H9 (cell line): ENCODE results near the gene LRMDA. TPM values are rescaled to one million over a fixed set of nuclear protein-coding genes. Genes with fewer than 3 reads are reported as not detected.

ENCODE experiments used
- DNase-seq: peaks from one replicate; pipeline ENCODE4 v3.0.0-alpha.2; 2017
- H2AFZ ChIP-seq: one replicate; pipeline ENCODE4 v1.6.1; 2013; ENCODE audit warnings: mild to moderate bottlenecking, low read length, control low read depth, moderate library complexity
- H2AK5ac ChIP-seq: 2 replicates; pipeline ENCODE4 v1.6.1; 2013; ENCODE audit warnings: low read length, control low read depth, mixed read lengths; ENCODE audit not compliant: insufficient read length
- H2BK120ac ChIP-seq: one replicate; pipeline ENCODE4 v1.6.1; 2013; ENCODE audit warnings: low read depth, mild to moderate bottlenecking, low read length, control low read depth, inconsistent platforms; ENCODE audit not compliant: poor library complexity, severe bottlenecking
- H2BK12ac ChIP-seq: 2 replicates; pipeline ENCODE4 v1.6.1; 2013; ENCODE audit warnings: low read length, control low read depth, mixed read lengths, low read depth; ENCODE audit not compliant: insufficient read length
- H2BK15ac ChIP-seq: 2 replicates; pipeline ENCODE4 v1.6.1; 2013; ENCODE audit warnings: low read depth, low read length, control low read depth
- H2BK20ac ChIP-seq: one replicate; pipeline ENCODE4 v1.6.1; 2013; ENCODE audit warnings: low read depth, mild to moderate bottlenecking, low read length, control low read depth, inconsistent platforms; ENCODE audit not compliant: poor library complexity, severe bottlenecking
- H2BK5ac ChIP-seq: 2 replicates; pipeline ENCODE4 v1.6.1; 2013; ENCODE audit warnings: low read length, control low read depth, mixed read lengths; ENCODE audit not compliant: insufficient read length
- H3K14ac ChIP-seq: 2 replicates; pipeline ENCODE4 v1.6.1; 2013; ENCODE audit warnings: low read length, control low read depth; ENCODE audit not compliant: insufficient read depth
- H3K18ac ChIP-seq: 2 replicates; pipeline ENCODE4 v1.6.1; 2013; ENCODE audit warnings: low read depth, mild to moderate bottlenecking, mixed read lengths, low read length, control low read depth; ENCODE audit not compliant: insufficient read length
- H3K23ac ChIP-seq: 2 replicates; pipeline ENCODE4 v1.6.1; 2013; ENCODE audit warnings: low read length, control low read depth, mixed read lengths, low read depth; ENCODE audit not compliant: insufficient read length
- H3K23me2 ChIP-seq: 2 replicates; pipeline ENCODE4 v1.6.1; 2013; ENCODE audit warnings: low read depth, mild to moderate bottlenecking, mixed read lengths, low read length, control low read depth; ENCODE audit not compliant: insufficient read length, poor library complexity, severe bottlenecking
- H3K27ac ChIP-seq: 2 replicates; pipeline ENCODE4 v1.5.1; 2013; ENCODE audit warnings: low read length, control low read depth, mixed read lengths, low read depth; ENCODE audit not compliant: insufficient read length
- H3K27me3 ChIP-seq: 2 replicates; pipeline ENCODE4 v1.6.1; 2013; ENCODE audit warnings: low read length, control low read depth, inconsistent platforms; ENCODE audit not compliant: insufficient read depth
- H3K4ac ChIP-seq: 2 replicates; pipeline ENCODE4 v1.6.1; 2013; ENCODE audit warnings: low read depth, mild to moderate bottlenecking, control low read depth, inconsistent platforms, low read length, moderate library complexity
- H3K4me1 ChIP-seq: 2 replicates; pipeline ENCODE4 v1.6.1; 2013; ENCODE audit warnings: low read length, control low read depth, inconsistent platforms; ENCODE audit not compliant: insufficient read depth
- H3K4me2 ChIP-seq: 2 replicates; pipeline ENCODE4 v1.6.1; 2013; ENCODE audit warnings: low read length, control low read depth, mixed read lengths; ENCODE audit not compliant: insufficient read length, insufficient read depth
- H3K56ac ChIP-seq: 2 replicates; pipeline ENCODE4 v1.6.1; 2013; ENCODE audit warnings: low read depth, mild to moderate bottlenecking, mixed read lengths, low read length, control low read depth; ENCODE audit not compliant: insufficient read length
- H3K79me1 ChIP-seq: 2 replicates; pipeline ENCODE4 v1.6.1; 2013; ENCODE audit warnings: low read depth, mild to moderate bottlenecking, moderate library complexity, low read length, control low read depth, inconsistent platforms; ENCODE audit not compliant: insufficient read depth, poor library complexity, severe bottlenecking
- H3K79me2 ChIP-seq: 2 replicates; pipeline ENCODE4 v1.6.1; 2013; ENCODE audit warnings: low read length, control low read depth, inconsistent platforms; ENCODE audit not compliant: insufficient read depth
- H3K9ac ChIP-seq: 2 replicates; pipeline ENCODE4 v1.6.1; 2013; ENCODE audit warnings: low read length, control low read depth, mixed read lengths; ENCODE audit not compliant: insufficient read length; ENCODE audit errors: extremely low read depth
- H3K9me3 ChIP-seq: one replicate; pipeline ENCODE4 v1.6.1; 2013; ENCODE audit warnings: low read depth, low read length, inconsistent platforms; ENCODE audit not compliant: control insufficient read depth
- H3T11ph ChIP-seq: one replicate; pipeline ENCODE4 v1.6.1; 2013; ENCODE audit warnings: mild to moderate bottlenecking, low read length, control low read depth, inconsistent platforms
- H4K20me1 ChIP-seq: one replicate; pipeline ENCODE4 v1.6.1; 2013; ENCODE audit not compliant: control insufficient read depth, insufficient read length, insufficient read depth
- H4K5ac ChIP-seq: 2 replicates; pipeline ENCODE4 v1.6.1; 2013; ENCODE audit warnings: low read depth, mild to moderate bottlenecking, mixed read lengths, low read length, control low read depth; ENCODE audit not compliant: insufficient read length
- H4K8ac ChIP-seq: replicated peaks from 2 replicates; pipeline ENCODE4 v1.6.1; 2013; ENCODE audit warnings: low read length, control low read depth, mixed read lengths, low read depth; ENCODE audit not compliant: insufficient read length
- H4K91ac ChIP-seq: 2 replicates; pipeline ENCODE4 v1.6.1; 2013; ENCODE audit warnings: low read depth, mild to moderate bottlenecking, moderate library complexity, mixed read lengths, low read length, control low read depth; ENCODE audit not compliant: insufficient read length
- H3K27ac Mint-ChIP-seq, 3 experiments: 2 replicates in 2 of 3; 3 replicates in 1 of 3; pipeline ENCODE4 v1.8.0; 2020 to 2021; ENCODE audit warnings: mixed read lengths in 3 of 3, mild to moderate bottlenecking in 1 of 3, moderate library complexity in 1 of 3
- H3K27me3 Mint-ChIP-seq: 2 replicates; pipeline ENCODE4 v1.8.0; 2021; ENCODE audit warnings: low read depth, mild to moderate bottlenecking, moderate library complexity, mixed read lengths
- H3K36me3 Mint-ChIP-seq, 3 experiments: 2 replicates in 2 of 3; 3 replicates in 1 of 3; pipeline ENCODE4 v1.8.0; 2020 to 2021; ENCODE audit warnings: low read depth in 3 of 3, mixed read lengths in 3 of 3; ENCODE audit not compliant: insufficient read depth in 1 of 3
- H3K4me1 Mint-ChIP-seq, 2 experiments: 2 replicates each; pipeline ENCODE4 v1.8.0; 2020; ENCODE audit warnings: mixed read lengths in 2 of 2
- H3K4me3 Mint-ChIP-seq, 2 experiments: 2 replicates in 1 of 2; 3 replicates in 1 of 2; pipeline ENCODE4 v1.8.0; 2020 to 2021; ENCODE audit warnings: mild to moderate bottlenecking in 2 of 2, mixed read lengths in 2 of 2, moderate library complexity in 1 of 2
- H3K9me3 Mint-ChIP-seq, 2 experiments: 2 replicates in 1 of 2; 3 replicates in 1 of 2; pipeline ENCODE4 v1.8.0; 2020; ENCODE audit warnings: mild to moderate bottlenecking in 2 of 2, mixed read lengths in 2 of 2, moderate library complexity in 1 of 2
- CTCF ChIP-seq: fragments of 200-600 bp; sonication (generic); conservative IDR thresholded peaks from 3 replicates; pipeline ENCODE4 v1.8.0; 2021; ENCODE audit warnings: antibody characterized with exemption, mild to moderate bottlenecking
- total RNA-seq: library from RNA; stranded (reverse); gene quantifications from 2 replicates; pipeline ENCODE4 v1.2.1, GENCODE V29; 2021

LRMDA gene
- total RNA-seq, 1 experiment from 2014 or later: 1.8 TPM

- Histone ChIP-seq H3T11ph (no peak overlapping the region), H3K79me2 (no peaks in the 10 kb centered on the region), H3K27ac (no peak overlapping the region), H4K5ac (no peak overlapping the region), H2BK12ac (no peak overlapping the region), H3K4ac (no peak overlapping the region), H2BK5ac (no peak overlapping the region), H3K4me1 (no peaks in the 10 kb centered on the region), H3K14ac (no peak overlapping the region), H2AFZ (no peak overlapping the region), H3K23ac (no peak overlapping the region), H4K91ac (no peak overlapping the region), H3K27me3 (no peaks in the 10 kb centered on the region), H2BK120ac (no peak overlapping the region), H3K79me1 (no peaks in the 10 kb centered on the region), H2AK5ac (no peak overlapping the region), H3K4me2 (no peak overlapping the region), H2BK20ac (no peak overlapping the region), H3K18ac (no peak overlapping the region), H4K20me1 (no peaks in the 10 kb centered on the region), H3K9me3 (peaks cover 8% of the 10 kb centered on the region), H3K9ac (no peak overlapping the region), H2BK15ac (no peak overlapping the region), H3K56ac (no peak overlapping the region), H4K8ac (no peak overlapping the region), H3K23me2 (no peaks in the 10 kb centered on the region)
- Mint-ChIP-seq H3K27me3 (peaks cover 11% of the 10 kb centered on the region), H3K9me3 (peaks cover 24 to 35% of the 10 kb centered on the region in 2 experiments), H3K36me3 (peaks cover 16 to 29% (median 23%) of the 10 kb centered on the region in 3 experiments), H3K4me1 (peaks cover 0 to 3% of the 10 kb centered on the region in 2 experiments; a peak in 2 of 4 replicates), H3K4me3 (no peak overlapping the region), H3K27ac (no peak overlapping the region)
- no peak for TF ChIP-seq CTCF
- DNase-seq: no peak
These were observed 641.0 kb downstream of the LRMDA start for GRCh38 chr10:76072384-76072783.
